Ascending aorta (tissue), 2 donors: Measurements from ENCODE around the gene CARD19. TPM values are rescaled to one million over a fixed set of nuclear protein-coding genes. Genes with fewer than 3 reads are reported as not detected.

Experiments used
- DNase-seq, 2 donors: peaks; one replicate each; pipeline ENCODE4 v3.0.0-alpha.2; 2019; ENCODE audit warnings: low spot score in 2 of 2
- H3K27ac ChIP-seq, 2 donors: fragments of 200-600 bp; sonication (generic); one replicate each; pipeline ENCODE4 v1.5.1; 2016 to 2017; ENCODE audit warnings: mild to moderate bottlenecking in 1 of 2
- H3K27me3 ChIP-seq: fragments of 200-600 bp; sonication (generic); one replicate; pipeline ENCODE4 v1.5.1; 2017
- H3K36me3 ChIP-seq, 2 donors: fragments of 200-600 bp; sonication (generic); one replicate each; pipeline ENCODE4 v1.5.1; 2016
- H3K4me1 ChIP-seq, 2 donors: fragments of 200-600 bp; sonication (generic); one replicate each; pipeline ENCODE4 v1.5.1; 2016 to 2017; ENCODE audit warnings: mild to moderate bottlenecking in 1 of 2
- H3K4me3 ChIP-seq, 2 donors: fragments of 200-600 bp; sonication (generic); one replicate each; pipeline ENCODE4 v1.5.1; 2016 to 2017; ENCODE audit warnings: mild to moderate bottlenecking in 1 of 2
- H3K9me3 ChIP-seq, 2 donors: fragments of 200-600 bp; sonication (generic); one replicate each; pipeline ENCODE4 v1.5.1; 2016
- intact Hi-C: fragments of 100-400 bp; cut with DNase I; formaldehyde crosslinking; loops from one replicate; pipeline ENCODE4 v1.15.1; 2023
- total RNA-seq: library from RNA; depleted of rRNA; stranded (reverse); fragments of >200 nt; gene quantifications from one replicate; pipeline ENCODE4 v1.1.0, GENCODE V29; 2016
- TF ChIP-seq, protein P1 (sequence below), 3 experiments: fragments of 200-600 bp in 2 of 3; fragments of 450-650 bp in 1 of 3; sonication (generic) in 2 of 3; IDR thresholded peaks; one replicate each; pipeline ENCODE4 v1.5.1; 2016 to 2019; ENCODE audit warnings: antibody characterized with exemption in 3 of 3, mild to moderate bottlenecking in 1 of 3, moderate library complexity in 1 of 3

CARD19 gene
- total RNA-seq, 1 donor from 2014 or later: 212 TPM

DNA sequence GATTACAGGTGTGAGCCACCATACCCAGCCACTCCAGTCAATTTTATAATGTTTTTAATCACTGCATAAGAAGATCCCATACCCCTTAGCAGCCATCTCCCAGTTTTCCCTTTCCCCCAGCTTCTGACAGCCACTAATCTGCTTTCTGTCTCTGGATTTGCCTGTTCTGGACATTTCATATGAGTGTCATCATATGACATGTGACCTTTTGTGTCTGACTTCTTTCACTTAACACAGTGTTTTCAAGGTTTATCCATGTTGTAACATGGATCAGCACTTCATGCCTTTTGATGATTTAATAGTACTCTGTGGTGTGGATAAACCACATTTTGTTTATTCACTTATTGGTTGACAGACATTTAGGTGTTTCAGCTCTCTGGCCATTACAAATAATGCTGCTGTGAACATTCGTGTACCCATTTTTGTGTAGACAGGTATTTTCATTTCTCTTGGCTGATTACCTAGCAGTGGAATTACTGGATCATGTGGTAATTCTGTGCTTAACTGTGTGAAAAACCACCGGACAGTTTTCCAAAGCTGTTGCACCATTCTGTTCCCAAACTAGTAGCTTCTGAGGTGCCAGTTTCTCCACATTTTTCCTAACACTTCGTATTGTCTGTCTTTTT lies 28.9 kb upstream of the CARD19 start:
- no peaks in the 10 kb centered on the region for H3K36me3 ChIP-seq
- H3K4me1 ChIP-seq: peaks cover 6 to 14% of the 10 kb centered on the region in 2 donors
- TF ChIP-seq, protein P1, sequence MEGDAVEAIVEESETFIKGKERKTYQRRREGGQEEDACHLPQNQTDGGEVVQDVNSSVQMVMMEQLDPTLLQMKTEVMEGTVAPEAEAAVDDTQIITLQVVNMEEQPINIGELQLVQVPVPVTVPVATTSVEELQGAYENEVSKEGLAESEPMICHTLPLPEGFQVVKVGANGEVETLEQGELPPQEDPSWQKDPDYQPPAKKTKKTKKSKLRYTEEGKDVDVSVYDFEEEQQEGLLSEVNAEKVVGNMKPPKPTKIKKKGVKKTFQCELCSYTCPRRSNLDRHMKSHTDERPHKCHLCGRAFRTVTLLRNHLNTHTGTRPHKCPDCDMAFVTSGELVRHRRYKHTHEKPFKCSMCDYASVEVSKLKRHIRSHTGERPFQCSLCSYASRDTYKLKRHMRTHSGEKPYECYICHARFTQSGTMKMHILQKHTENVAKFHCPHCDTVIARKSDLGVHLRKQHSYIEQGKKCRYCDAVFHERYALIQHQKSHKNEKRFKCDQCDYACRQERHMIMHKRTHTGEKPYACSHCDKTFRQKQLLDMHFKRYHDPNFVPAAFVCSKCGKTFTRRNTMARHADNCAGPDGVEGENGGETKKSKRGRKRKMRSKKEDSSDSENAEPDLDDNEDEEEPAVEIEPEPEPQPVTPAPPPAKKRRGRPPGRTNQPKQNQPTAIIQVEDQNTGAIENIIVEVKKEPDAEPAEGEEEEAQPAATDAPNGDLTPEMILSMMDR (IDR thresholded peaks at IDR 0.05): no peak
- H3K27ac ChIP-seq: no peak overlapping the region
- no peaks in the 10 kb centered on the region for H3K27me3 ChIP-seq
- H3K9me3 ChIP-seq: no peaks in the 10 kb centered on the region
- DNase-seq: no peak
- intact Hi-C loops: no loop called here
- no peak overlapping the region for H3K4me3 ChIP-seq

DNA sequence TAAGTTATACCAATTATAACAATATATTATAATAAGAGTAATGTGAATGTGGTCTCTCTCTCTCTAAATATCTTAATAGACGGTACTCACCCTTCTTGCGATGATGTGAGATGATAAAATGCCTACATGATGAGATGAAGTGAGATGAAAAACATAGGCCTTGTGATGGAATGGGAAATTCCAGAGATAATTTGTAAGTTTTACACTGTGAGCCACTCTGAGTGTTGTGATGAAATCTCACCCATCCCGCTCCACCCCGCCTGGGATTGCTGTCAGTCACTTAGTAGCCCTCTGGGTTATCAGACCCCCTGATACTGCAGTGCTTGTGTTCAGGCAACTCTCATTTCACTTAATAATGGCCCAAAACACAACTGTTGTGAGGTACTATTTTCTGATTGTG lies 27.1 kb upstream of the CARD19 start:
- Histone ChIP-seq H3K4me1 (peaks cover 13 to 23% of the 10 kb centered on the region in 2 donors), H3K36me3 (no peaks in the 10 kb centered on the region), H3K9me3 (no peaks in the 10 kb centered on the region), H3K4me3 (no peak overlapping the region), H3K27me3 (no peaks in the 10 kb centered on the region), H3K27ac (no peak overlapping the region)
- TF ChIP-seq, protein P1 (IDR thresholded peaks at IDR 0.05): no peak
- intact Hi-C loops: no loop called here
- no peak for DNase-seq

DNA sequence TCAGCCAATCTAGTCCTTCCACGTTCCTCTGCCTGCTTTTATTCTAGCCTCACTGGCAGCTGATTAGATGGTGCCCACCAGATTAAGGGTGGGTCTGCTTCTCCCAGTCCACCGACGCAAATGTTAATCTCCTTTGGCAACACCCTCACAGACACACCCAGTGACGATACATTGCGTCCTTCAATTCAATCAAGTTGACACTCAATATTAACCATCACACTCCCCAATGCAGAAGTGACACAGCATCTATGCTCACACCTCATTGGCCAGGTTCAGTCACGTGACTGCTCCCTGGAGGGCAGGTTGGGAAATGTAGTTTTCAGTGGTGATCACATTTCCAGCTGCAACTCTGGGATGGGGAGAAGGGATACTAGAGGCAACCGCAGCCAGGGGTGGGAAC lies 24.6 kb upstream of the CARD19 start:
- Histone ChIP-seq H3K36me3 (no peaks in the 10 kb centered on the region), H3K4me3 (no peak overlapping the region), H3K27ac (peak overlapping the region; percentile 2 to 58), H3K9me3 (no peaks in the 10 kb centered on the region), H3K27me3 (no peaks in the 10 kb centered on the region), H3K4me1 (peaks cover 9 to 20% of the 10 kb centered on the region in 2 donors)
- DNase-seq: no peak
- TF ChIP-seq, protein P1 (IDR thresholded peaks at IDR 0.05): no peak
- intact Hi-C loops: no loop called here

DNA sequence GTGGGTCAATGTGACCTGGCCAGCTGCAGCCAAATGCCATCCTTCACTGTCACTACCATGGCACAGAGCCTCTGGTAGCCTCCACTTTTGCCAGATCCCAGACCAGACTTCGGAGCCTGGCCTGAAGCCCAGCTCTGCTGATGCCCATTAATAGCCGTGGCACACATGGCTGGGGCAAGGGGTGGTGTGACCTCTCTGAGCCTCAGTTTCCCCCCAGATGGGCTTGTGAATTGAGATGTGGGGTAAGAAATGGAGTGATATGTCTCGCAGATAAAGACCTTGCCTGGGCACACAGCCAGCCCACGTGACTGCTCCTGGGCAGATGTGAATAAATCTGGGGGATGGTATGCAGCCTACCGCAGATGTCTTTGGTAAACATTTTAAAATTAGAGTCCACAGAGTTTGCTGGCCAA lies 23.6 kb upstream of the CARD19 start:
- DNase-seq: no peak
- Histone ChIP-seq H3K4me3 (no peak overlapping the region), H3K4me1 (peaks cover 9 to 20% of the 10 kb centered on the region in 2 donors), H3K27ac (peak overlapping the region; percentile 58 to 59), H3K36me3 (no peaks in the 10 kb centered on the region), H3K27me3 (no peaks in the 10 kb centered on the region), H3K9me3 (no peaks in the 10 kb centered on the region)
- TF ChIP-seq, protein P1 (IDR thresholded peaks at IDR 0.05): no peak
- intact Hi-C loops: loop anchor here (2.0 kb wide), 1 partner anchor 20 kb away; no protein-coding TSS in a partner anchor

DNA sequence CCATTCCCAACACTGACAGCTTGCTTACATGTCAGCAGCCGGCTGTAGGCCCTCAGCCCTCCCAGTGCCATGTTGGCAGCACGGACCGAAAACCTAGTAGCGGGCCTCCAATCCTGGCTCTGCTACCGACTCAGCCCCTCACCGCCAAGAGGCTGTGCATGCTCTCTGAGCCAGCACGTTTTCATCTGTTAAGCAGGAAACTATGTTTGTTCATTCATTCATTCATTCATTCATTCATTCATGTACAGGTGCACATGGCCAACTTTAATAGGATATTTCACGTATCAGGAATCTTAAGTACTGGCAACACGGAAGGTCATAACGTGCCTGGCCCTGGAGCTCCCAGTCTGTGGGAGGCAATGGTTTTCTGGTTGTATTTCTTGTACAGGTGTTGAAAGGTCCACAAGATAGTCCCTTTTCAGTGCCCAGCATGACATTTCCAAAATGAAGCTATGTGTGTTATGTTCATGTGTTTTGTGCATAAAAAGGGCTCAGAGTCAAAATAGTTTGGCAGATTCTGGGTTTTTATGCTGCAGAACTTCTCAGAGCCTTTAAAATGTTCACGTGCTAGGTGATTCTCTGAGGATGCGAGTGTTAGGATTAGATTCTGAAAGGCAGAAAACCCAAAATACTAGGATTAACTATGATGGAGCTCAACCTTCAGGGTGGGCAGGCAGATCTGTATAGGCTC lies 19.8 kb upstream of the CARD19 start:
- H3K4me3 ChIP-seq: no peak overlapping the region
- H3K36me3 ChIP-seq: peaks cover 0 to 11% of the 10 kb centered on the region in 2 donors
- DNase-seq: no peak
- no peaks in the 10 kb centered on the region for H3K9me3 ChIP-seq
- no peaks in the 10 kb centered on the region for H3K27me3 ChIP-seq
- intact Hi-C loops: no loop called here
- H3K4me1 ChIP-seq: peaks cover 9 to 20% of the 10 kb centered on the region in 2 donors
- H3K27ac ChIP-seq: no peak overlapping the region
- TF ChIP-seq, protein P1 (IDR thresholded peaks at IDR 0.05): no peak
